Adipocyte (in vitro differentiated cells): ENCODE data around the gene EGLN2.
"Not testable (repeated sequence)": the region's sequence is repeated elsewhere in the genome, so short reads cannot be mapped to it uniquely, and the experiment has no call there.

Source experiments
- DNase-seq: peaks from one replicate; pipeline ENCODE4 v3.0.0-alpha.2; 2015; ENCODE audit warnings: low read depth
- H3K27me3 ChIP-seq: replicated peaks from 2 replicates; pipeline ENCODE4 v1.7.0; 2013; ENCODE audit warnings: mild to moderate bottlenecking, low read length, moderate library complexity; ENCODE audit not compliant: control insufficient read depth, insufficient read depth
- H3K36me3 ChIP-seq: 2 replicates; pipeline ENCODE4 v1.7.0; 2013; ENCODE audit warnings: low read length, mild to moderate bottlenecking, moderate library complexity; ENCODE audit not compliant: control insufficient read depth, insufficient read depth, severe bottlenecking
- H3K4me1 ChIP-seq: 2 replicates; pipeline ENCODE4 v1.7.0; 2013; ENCODE audit warnings: mild to moderate bottlenecking, low read length, moderate library complexity; ENCODE audit not compliant: control insufficient read depth, insufficient read depth
- H3K4me3 ChIP-seq: 2 replicates; pipeline ENCODE4 v1.7.0; 2013; ENCODE audit warnings: mild to moderate bottlenecking, low read length, moderate library complexity
- H3K9ac ChIP-seq: 2 replicates; pipeline ENCODE4 v1.7.0; 2013; ENCODE audit warnings: mild to moderate bottlenecking, low read length, moderate library complexity
- H3K9me3 ChIP-seq: 2 replicates; pipeline ENCODE4 v1.7.0; 2013; ENCODE audit warnings: mild to moderate bottlenecking, low read length, moderate library complexity; ENCODE audit not compliant: control insufficient read depth

The EGLN2 gene

DNA sequence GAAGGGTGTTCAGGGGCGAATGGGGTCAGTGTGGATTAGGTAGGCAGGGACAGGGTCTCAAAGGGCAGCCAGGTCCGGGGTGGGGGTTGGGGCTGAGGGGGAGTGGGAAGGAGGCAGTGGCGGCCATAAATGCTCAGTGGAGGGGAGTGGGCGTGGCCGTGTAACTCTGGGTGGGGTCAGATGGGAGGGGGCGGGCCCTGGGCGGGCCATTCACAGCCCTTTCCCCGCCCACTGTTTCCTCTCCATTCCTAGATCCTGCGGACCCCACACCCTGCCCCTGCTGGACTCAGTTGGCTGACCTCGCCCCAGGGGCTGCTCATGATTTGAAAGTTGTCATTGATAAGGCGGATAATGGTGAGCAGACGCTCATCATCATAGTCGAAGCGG, 27.3 kb downstream of the EGLN2 start:
- H3K4me3 ChIP-seq, H3K27me3 ChIP-seq, H3K9me3 ChIP-seq, DNase-seq, H3K9ac ChIP-seq, H3K36me3 ChIP-seq: not testable (repeated sequence)
- peaks cover 29% of the 10 kb centered on the region for H3K4me1 ChIP-seq

DNA sequence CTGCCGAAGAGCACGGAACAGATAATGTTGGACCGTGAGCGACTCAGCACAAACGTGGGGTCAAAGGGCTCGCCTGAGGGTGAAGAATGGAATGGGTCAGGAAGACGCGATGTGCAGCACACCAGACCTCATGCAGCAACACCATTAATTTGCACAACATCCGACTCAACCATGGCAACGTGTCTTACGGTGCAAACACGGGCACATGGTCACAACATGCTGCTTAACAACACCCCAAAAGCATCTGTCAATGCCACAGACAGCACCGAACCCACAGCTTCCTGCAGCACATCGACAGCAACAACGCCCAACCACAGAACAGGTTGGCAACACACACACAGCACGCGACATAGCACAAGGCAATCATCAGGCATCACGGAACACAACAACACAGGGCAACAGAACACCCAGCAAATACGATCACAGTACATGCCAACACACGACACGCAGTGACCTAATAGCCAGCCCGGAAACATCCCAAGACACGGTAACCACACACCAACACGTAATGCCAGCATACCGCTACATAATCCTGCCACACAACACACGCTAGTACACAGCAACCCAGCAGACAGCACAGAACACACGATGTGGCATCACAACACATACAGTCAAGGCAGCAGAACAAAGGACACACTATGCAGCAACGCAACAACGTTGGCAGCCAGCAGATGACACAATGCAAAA, 27.9 kb downstream of the EGLN2 start:
- not testable (repeated sequence) for H3K36me3 ChIP-seq, H3K9me3 ChIP-seq, DNase-seq, H3K4me3 ChIP-seq, H3K27me3 ChIP-seq, H3K9ac ChIP-seq
- H3K4me1 ChIP-seq = peaks cover 34% of the 10 kb centered on the region

DNA sequence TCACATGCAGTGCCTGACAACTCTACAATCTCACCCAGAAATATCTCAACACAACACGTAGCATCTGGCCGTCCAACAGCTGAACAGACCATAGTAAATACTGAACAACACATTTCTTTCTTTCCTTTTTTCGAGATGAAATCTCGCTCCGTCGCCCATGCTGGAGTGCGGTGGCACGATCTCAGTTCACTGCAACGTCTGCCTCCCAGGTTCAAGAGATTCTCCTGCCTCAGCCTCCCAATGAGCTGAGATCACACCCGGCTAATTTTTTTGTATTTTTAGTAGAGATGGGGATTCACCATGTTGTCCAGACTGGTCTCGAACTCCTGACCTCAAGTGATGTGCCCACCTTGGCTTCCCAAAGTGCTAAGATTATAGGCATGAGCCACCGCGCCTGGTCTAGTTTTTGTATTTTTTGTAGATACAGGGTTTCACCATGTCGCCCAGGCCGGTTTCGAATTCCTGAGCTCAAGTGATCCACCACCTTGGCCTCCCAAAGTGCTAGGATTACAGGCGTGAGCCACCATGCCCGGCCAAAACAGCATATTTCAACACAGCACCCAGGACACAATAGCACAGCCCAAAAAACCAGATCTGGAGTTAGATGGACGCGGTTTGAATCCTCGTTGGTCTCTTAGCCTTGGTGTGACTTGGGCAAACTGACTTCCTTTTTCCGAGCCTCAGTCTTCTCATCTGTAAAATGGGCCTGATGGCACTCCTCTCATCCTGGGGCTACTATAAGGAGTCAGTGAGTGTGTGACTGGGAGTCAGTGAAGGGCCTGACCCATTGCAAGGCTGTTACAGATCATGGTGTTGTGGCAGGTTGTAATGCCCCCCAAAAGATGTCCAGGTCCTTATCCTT, 28.6 kb downstream of the EGLN2 start:
- DNase-seq = no peak
- H3K4me3 ChIP-seq = no peak overlapping the region
- H3K9me3 ChIP-seq = no peaks in the 10 kb centered on the region
- no peak overlapping the region for H3K9ac ChIP-seq
- no peaks in the 10 kb centered on the region for H3K27me3 ChIP-seq
- peaks cover 10% of the 10 kb centered on the region for H3K36me3 ChIP-seq
- peaks cover 37% of the 10 kb centered on the region for H3K4me1 ChIP-seq

DNA sequence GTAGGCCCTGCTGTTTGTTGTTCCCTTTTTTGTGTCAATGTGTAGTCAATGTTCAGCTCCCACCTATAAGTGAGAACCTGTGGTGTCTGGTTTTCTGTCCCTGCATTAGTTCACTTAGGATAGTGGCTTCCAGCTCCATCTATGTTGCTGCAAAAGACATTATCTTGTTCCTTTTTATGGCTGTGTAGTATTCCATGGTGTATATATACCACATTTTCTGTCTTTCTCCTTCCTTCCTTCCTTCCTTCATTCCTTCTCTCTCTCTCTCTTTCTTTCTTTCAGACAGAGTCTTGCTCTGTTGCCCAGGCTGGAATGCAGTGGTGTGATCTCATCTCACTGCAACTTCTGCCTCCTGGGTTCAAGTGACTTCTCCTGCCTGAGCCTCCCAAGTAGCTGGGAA, 30.2 kb downstream of the EGLN2 start:
- H3K4me1 ChIP-seq = peaks cover 32% of the 10 kb centered on the region
- no peak overlapping the region for H3K4me3 ChIP-seq
- no peaks in the 10 kb centered on the region for H3K27me3 ChIP-seq
- no peak overlapping the region for H3K9ac ChIP-seq
- no peaks in the 10 kb centered on the region for H3K9me3 ChIP-seq
- DNase-seq = no peak
- peaks cover 10% of the 10 kb centered on the region for H3K36me3 ChIP-seq

DNA sequence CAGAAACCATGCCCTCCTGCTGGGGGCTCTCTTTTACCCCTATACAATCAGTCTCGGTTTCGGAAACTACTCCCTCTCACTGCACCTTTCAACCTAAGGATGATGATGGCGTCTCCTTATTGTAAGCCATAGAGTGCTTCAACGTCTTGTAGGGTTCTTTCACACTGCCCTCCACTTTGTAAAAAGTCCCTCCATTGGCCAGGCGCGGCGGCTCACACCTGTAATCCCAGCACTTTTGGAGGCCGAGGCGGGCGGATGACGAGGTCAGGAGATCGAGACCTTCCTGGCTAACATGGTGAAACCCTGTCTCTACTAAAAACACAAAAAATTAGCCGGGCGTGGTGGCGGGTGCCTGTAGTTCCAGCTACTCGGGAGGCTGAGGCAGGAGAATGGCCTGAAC, 31.8 kb downstream of the EGLN2 start:
- H3K4me1 ChIP-seq = peaks cover 29% of the 10 kb centered on the region
- H3K4me3 ChIP-seq, H3K9me3 ChIP-seq, H3K36me3 ChIP-seq, H3K27me3 ChIP-seq, DNase-seq, H3K9ac ChIP-seq: not testable (repeated sequence)

DNA sequence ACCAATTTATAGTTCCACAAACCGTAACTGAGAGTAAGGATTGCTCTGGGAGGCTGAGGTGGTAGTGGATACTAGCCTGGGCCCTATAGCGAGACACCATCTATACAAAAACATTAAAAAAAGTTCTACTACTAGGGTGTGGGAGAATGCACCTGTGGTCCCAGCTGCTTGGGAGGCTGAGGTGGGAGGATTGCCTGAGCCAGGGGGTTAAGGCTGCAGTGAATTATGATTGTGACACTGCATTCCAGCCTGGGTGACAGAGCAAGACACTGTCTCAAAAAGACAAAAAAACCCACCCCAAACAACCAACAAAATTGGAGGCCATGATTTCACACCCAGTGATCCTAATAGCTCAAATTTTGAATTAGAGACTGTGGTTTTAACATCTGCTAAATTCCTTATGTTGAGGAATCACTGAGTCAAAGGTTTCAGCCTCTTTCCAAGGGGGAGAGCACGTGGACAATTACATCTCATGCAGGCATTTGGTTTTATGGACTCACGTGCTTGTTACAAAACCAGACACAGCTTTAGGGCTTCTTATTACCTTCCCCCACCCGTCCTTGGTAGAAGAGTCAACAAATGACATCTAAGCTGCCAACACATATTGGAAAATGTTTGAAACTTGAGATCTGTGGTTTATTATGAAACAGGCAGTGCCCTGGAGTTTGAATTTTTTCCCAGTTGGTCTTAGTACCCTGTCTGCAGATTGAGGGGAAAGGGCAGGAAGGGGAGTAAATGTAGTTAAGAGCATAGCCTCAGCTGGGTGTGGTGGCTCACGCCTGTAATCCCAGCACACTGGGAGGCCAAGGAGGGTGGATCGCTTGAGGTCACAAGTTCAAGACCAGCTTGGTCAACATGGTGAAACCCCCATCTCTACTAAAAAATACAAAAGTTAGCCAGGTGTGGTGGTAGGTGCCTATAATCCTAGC, 32.8 kb downstream of the EGLN2 start:
- DNase-seq = peak; percentile 97
- Histone ChIP-seq H3K27me3 (no peaks in the 10 kb centered on the region), H3K9ac (peak overlapping the region; percentile 76), H3K9me3 (no peaks in the 10 kb centered on the region), H3K4me1 (peaks cover 29% of the 10 kb centered on the region), H3K36me3 (peaks cover 8% of the 10 kb centered on the region), H3K4me3 (peak overlapping the region; percentile 43)

DNA sequence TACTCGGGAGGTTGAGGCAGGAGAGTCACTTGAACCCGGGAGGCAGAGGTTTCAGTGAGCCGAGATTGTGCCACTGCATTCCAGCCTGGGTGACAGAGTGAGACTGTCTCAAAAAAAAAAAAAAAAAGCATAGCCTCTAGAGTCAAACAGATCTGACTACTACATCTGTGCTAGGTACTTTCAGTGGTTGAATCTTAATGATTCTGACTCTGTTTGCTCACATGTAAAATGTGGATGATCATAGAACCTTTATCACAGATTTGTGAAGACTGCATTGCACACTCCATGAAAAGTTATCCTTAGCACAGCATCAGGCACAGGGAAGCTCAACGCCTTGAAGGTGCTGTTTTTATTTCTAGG, 33.4 kb downstream of the EGLN2 start:
- peaks cover 29% of the 10 kb centered on the region for H3K4me1 ChIP-seq
- not testable (repeated sequence) for H3K36me3 ChIP-seq, H3K27me3 ChIP-seq, H3K9me3 ChIP-seq, DNase-seq, H3K4me3 ChIP-seq
- H3K9ac ChIP-seq = peak overlapping the region; percentile 42

DNA sequence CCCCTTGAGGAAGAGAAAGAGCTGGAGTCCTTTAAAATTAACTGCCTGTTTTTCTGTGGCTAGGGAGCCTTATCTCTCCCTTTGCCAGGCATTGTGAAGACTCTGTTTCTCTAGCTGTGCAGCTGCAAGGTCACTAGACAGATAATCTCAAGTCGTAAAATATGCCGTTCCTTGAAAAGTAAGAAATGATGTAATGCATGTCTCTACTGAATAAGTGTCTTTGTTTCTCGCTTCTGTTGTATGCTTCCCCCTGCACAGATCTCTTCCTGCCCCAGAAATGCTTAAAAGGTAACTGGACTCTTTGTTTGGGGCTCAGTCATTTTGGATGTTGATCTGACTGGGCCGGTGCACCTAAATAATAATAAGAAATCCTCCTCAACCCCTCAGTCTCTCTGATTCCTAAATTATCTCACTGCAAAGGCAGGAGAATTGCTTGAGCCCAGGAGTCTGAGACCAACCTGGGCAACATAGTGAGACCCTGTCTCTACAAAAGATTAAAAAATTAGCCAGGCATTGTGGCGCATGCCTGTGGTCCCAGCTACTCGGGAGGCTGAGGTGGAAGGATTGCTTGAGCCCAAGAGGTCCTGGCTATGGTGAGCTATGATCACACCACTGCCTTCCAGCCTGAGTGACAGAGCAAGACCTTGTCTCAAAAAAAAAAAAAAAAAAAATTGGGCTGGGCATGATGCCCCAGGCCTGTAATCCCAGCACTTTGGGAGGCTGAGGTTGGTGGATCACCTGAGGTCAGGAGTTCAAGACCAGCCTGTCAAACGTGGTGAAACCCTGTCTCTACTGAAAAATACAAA, 34.9 kb downstream of the EGLN2 start:
- H3K36me3 ChIP-seq, H3K27me3 ChIP-seq, H3K4me3 ChIP-seq, DNase-seq, H3K9me3 ChIP-seq: not testable (repeated sequence)
- Histone ChIP-seq H3K4me1 (peaks cover 29% of the 10 kb centered on the region), H3K9ac (peak overlapping the region; percentile 64)

DNA sequence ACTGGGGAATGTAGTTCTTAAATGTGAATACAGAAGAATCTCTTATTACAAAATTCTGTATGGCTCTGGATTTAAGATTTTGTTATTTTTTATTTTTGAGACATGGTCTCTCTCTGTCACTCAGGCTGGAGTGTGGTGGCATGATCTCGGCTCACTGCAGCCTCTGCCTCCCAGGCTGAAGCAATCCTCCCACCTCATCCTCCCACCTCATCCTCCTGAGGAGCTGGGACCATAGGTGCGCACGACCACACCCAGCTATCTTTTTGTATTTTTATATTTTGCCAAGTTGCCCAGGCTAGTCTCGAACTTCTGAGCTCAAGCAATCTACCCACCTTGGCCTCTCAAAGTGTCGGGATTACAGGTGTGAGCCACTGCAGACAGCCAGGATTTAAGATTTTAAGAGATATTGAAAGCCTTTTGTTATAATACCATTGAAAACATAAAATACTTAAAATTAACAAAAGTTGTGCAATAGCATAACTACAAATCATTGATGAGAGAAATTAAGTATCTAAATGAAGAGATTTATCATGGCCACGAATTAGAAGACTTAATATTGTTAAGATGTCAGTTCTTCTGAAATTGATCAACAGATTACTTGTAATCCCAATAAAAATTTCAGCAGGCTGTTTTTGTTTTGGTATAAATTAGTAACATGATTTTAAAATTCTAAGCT, 37.9 kb downstream of the EGLN2 start:
- no peaks in the 10 kb centered on the region for H3K27me3 ChIP-seq
- peaks cover 17% of the 10 kb centered on the region for H3K4me1 ChIP-seq

DNA sequence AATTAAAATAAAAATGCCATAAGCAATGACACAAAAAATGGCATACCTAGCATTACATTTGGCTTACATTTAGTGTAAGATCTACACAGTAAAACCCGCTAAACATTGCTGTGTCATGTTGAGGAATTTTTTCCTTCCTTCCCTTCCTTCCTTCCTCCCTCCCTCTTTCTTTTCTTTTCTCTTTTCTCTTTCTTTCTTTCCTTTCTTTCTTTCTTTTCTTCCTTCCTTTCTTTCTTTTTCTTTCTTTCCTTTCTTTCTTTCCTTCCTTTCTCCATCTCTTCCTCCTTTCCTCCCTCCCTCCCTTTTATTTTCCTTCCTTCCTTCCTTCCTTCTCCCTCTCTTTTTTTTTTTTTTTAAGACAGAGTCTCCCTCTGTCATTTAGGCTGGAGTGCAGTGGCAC, 39.5 kb downstream of the EGLN2 start:
- H3K9me3 ChIP-seq, H3K4me1 ChIP-seq, H3K36me3 ChIP-seq, DNase-seq, H3K9ac ChIP-seq, H3K4me3 ChIP-seq, H3K27me3 ChIP-seq: not testable (repeated sequence)

More for the DNA sequence above, 37.9 kb downstream of the EGLN2 start:
- DNase-seq = no peak
- no peaks in the 10 kb centered on the region for H3K9me3 ChIP-seq
- H3K36me3 ChIP-seq = no peaks in the 10 kb centered on the region
- no peak overlapping the region for H3K4me3 ChIP-seq
- H3K9ac ChIP-seq = no peak overlapping the region
